GM10266 (cell line): Measurements from ENCODE around the gene SPTLC3.

Source experiments
- DNase-seq: peaks from one replicate; pipeline ENCODE4 v3.0.0; 2012; ENCODE audit errors: extremely low spot score
- CTCF ChIP-seq: IDR thresholded peaks from 2 replicates; pipeline ENCODE4 v1.5.1; 2012; ENCODE audit warnings: mild to moderate bottlenecking, low read depth; ENCODE audit not compliant: control insufficient read depth, insufficient read depth; ENCODE audit errors: missing control alignments

Gene SPTLC3

GRCh38 chr20:13118676-13119075 is 109.9 kb downstream of the SPTLC3 start:
- no peak for DNase-seq
- TF ChIP-seq CTCF, result no peak

GRCh38 chr20:13119583-13119982 is 110.8 kb downstream of the SPTLC3 start:
- peak; percentile 19 for DNase-seq
- TF ChIP-seq CTCF, result peak; percentile 92

GRCh38 chr20:13120471-13120870 is 111.7 kb downstream of the SPTLC3 start:
- no peak for TF ChIP-seq CTCF

GRCh38 chr20:13121840-13122515 is 113.2 kb downstream of the SPTLC3 start:
- TF ChIP-seq CTCF, result no peak
- DNase-seq, result peak; percentile 13

More at GRCh38 chr20:13120471-13120870, 111.7 kb downstream of the SPTLC3 start:
- no peak for DNase-seq

GRCh38 chr20:13125486-13125885 is 116.7 kb downstream of the SPTLC3 start:
- no peak for TF ChIP-seq CTCF
- DNase-seq, result no peak

- no peak for TF ChIP-seq CTCF
- DNase-seq, result no peak
These were observed 119.4 kb downstream of the SPTLC3 start for GRCh38 chr20:13128173-13128572.

GRCh38 chr20:13130061-13130706 is 121.4 kb downstream of the SPTLC3 start:
- DNase-seq, result no peak
- TF ChIP-seq CTCF, result no peak
